HL-60/S4 treated with phorbol 12-myristate 13-acetate at 8.2 ng/mL for 4 days and 3 days (cell line): ENCODE data around the gene MACIR.

Experiments
- in situ Hi-C: fragments of 300-500 bp; cut with MboI; formaldehyde crosslinking; loops from 2 replicates; pipeline ENCODE4 v1.15.0; 2022; ENCODE audit warnings: low sequenced_read_pairs

The MACIR gene

DNA sequence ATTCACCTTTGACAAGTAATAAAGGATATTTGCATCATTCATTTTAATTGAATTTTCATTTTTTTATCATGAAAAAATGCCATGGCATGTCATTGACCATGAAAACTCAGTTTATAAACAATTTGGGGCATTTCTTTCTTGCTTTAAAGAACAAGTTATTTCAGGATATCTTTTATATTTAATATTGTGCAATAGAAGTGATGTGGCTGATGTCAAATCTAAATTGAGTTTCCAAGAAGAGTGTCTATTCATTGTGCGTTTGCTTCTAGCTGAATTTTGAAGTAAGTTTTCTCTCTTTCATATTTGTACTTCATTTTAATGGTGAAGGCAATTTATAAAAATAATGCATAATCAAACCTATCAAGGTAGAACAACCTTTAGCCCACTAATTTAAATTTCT is 30.5 kb downstream of the MACIR start:
- in situ Hi-C loops, result no loop called here

- in situ Hi-C loops, result no loop called here
Observed at GRCh38 chr5:103290846-103291245, 32.3 kb downstream of the MACIR start.

- in situ Hi-C loops, result no loop called here
Observed at GRCh38 chr5:103291606-103292005, 33.0 kb downstream of the MACIR start.

- in situ Hi-C loops, result no loop called here
Observed at GRCh38 chr5:103293099-103293498, 34.5 kb downstream of the MACIR start.

GRCh38 chr5:103293719-103294118 is 35.2 kb downstream of the MACIR start:
- in situ Hi-C loops, result no loop called here

DNA sequence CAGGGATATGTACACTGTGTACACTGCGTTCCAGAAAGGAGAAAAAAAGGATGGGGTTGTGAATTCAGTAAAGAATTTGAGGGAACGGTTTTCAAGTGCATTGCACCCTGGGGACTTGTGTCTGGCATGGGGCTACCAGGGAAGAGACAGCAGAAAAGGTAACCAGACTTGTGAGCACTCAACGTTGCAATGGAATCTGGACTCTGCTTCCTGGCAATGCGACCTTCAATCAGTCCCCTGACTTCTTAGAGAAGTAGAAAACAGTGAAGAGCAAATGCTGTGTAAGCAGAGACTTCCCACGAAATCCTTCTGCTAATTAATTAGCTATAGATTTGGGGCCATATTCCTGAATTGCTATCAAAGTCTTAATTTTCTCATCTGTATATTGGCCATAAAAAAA is 36.3 kb downstream of the MACIR start:
- in situ Hi-C loops, result no loop called here

DNA sequence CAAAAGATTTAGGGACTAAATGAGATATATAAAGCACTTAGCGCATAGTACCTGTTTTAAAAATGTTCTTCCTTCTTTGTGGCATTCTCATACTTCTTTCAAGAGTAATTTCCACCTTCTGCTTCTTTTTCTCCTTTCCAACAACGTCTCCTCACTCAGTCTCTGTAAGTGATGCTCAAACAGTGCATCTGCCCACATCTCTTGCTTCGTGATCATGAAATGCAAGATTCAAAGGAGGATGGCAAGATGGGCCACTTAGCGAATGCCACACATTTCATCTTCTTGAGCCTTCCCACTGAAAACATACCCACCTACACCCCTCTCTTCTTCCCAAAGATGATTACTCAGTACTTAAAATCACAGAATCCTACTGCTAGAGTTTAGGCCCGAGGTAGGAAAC is 36.9 kb downstream of the MACIR start:
- in situ Hi-C loops, result no loop called here

GRCh38 chr5:103295871-103296270 is 37.3 kb downstream of the MACIR start:
- in situ Hi-C loops, result no loop called here

GRCh38 chr5:103298117-103298516 is 39.6 kb downstream of the MACIR start:
- in situ Hi-C loops, result no loop called here

DNA sequence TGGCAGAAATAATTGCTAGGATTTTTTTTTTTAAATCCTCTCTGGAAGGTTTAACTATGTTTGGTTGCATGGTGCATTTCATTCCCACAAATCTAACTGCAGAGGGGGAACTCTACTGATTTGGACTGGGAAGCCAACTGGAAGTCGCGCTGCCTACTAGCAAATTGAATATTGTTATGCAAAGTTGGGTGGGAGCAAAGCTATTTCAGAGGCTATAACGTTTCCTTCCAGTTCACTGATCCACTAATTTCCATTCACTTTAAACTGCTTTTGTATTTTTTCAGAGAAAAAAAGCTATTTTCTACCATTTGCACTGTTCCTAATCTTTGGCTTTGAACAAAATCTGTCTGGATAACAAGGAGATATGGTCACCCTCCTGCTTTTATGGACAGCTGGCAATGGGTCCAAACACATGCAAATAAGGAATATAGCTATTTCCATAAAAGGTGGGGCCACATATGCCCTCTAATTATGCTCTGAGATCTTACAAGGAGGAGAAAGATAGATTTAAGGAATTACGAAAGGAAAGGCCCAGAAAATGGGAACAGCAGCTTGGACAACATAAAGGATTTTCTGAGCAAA is 40.1 kb downstream of the MACIR start:
- in situ Hi-C loops, result no loop called here

- in situ Hi-C loops, result no loop called here
Observed at GRCh38 chr5:103305809-103306208, 47.2 kb downstream of the MACIR start.

DNA sequence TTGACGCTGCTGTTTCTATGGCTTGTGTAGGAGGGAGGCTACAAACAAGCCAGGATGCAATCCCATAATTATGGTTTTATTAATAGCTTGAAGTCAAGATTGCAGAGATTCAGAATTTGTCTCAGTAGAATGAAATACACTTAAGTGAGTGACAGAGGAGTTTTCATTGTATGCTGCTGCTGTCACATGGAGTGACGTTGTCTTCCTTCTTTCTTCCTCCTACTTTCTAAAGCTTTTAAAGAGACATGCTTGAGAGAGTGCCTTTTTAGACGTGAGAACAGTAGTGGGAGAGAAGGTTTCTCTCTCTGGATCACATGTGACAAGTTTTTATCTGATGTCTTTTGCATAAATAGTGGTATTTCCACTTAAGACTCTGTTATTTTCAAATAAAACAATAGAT is 48.9 kb downstream of the MACIR start:
- in situ Hi-C loops, result no loop called here

- in situ Hi-C loops, result no loop called here
Observed at GRCh38 chr5:103308774-103309173, 50.2 kb downstream of the MACIR start.

GRCh38 chr5:103313056-103313455 is 54.5 kb downstream of the MACIR start:
- in situ Hi-C loops, result no loop called here

DNA sequence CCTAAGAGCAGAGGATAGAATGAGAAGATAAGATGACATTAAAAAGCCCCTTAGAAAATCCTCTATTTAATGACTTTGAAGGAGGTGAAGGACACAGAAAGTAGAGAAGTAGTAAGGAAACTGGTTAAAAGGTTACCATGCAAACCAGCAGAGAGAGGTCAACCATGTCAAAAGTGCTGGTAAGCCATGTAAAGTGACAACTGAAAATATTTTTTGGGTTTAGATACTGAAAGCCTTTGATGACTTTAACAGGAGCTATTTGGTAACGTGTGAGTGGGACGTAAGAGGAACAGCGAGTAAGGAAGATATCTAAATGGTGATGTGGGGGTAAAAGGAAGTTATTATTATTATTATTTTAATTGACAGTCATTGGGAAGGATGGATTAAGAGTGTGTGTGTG is 56.9 kb downstream of the MACIR start:
- in situ Hi-C loops, result no loop called here

- in situ Hi-C loops, result no loop called here
Observed at GRCh38 chr5:103327451-103327850, 68.9 kb downstream of the MACIR start.

DNA sequence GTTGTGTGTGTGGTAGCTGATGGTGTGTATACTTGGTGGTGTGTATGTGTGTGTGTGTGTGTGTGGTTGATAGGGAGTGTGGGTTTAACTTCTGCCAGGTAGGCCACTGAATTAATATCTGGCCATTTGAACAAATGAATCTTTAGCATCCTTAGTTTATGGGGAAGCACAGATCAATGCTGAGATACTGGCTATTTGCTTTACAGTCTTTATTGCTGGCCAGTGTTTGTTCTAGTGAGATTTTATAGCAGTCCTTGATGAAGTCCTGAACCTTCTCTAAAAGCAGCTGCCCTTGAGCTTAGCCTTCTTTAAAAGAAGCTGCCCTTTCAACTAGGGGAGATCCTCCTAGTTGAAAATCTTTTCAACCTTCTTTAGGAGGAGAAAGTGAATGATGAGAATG is 69.3 kb downstream of the MACIR start:
- in situ Hi-C loops, result no loop called here
